H9 (cell line): Measurements from ENCODE around the gene HTR7. TPM values are rescaled to one million over a fixed set of nuclear protein-coding genes. Genes with fewer than 3 reads are reported as not detected.
A peak's percentile ranks its signal among the peaks of the same experiment; 100 is the strongest.

Experiments used
- DNase-seq: peaks from one replicate; pipeline ENCODE4 v3.0.0-alpha.2; 2017
- H2AFZ ChIP-seq: one replicate; pipeline ENCODE4 v1.6.1; 2013; ENCODE audit warnings: mild to moderate bottlenecking, low read length, control low read depth, moderate library complexity
- H2AK5ac ChIP-seq: 2 replicates; pipeline ENCODE4 v1.6.1; 2013; ENCODE audit warnings: low read length, control low read depth, mixed read lengths; ENCODE audit not compliant: insufficient read length
- H2BK120ac ChIP-seq: one replicate; pipeline ENCODE4 v1.6.1; 2013; ENCODE audit warnings: low read depth, mild to moderate bottlenecking, low read length, control low read depth, inconsistent platforms; ENCODE audit not compliant: poor library complexity, severe bottlenecking
- H2BK12ac ChIP-seq: 2 replicates; pipeline ENCODE4 v1.6.1; 2013; ENCODE audit warnings: low read length, control low read depth, mixed read lengths, low read depth; ENCODE audit not compliant: insufficient read length
- H2BK15ac ChIP-seq: 2 replicates; pipeline ENCODE4 v1.6.1; 2013; ENCODE audit warnings: low read depth, low read length, control low read depth
- H2BK20ac ChIP-seq: one replicate; pipeline ENCODE4 v1.6.1; 2013; ENCODE audit warnings: low read depth, mild to moderate bottlenecking, low read length, control low read depth, inconsistent platforms; ENCODE audit not compliant: poor library complexity, severe bottlenecking
- H2BK5ac ChIP-seq: 2 replicates; pipeline ENCODE4 v1.6.1; 2013; ENCODE audit warnings: low read length, control low read depth, mixed read lengths; ENCODE audit not compliant: insufficient read length
- H3K14ac ChIP-seq: 2 replicates; pipeline ENCODE4 v1.6.1; 2013; ENCODE audit warnings: low read length, control low read depth; ENCODE audit not compliant: insufficient read depth
- H3K18ac ChIP-seq: 2 replicates; pipeline ENCODE4 v1.6.1; 2013; ENCODE audit warnings: low read depth, mild to moderate bottlenecking, mixed read lengths, low read length, control low read depth; ENCODE audit not compliant: insufficient read length
- H3K23ac ChIP-seq: 2 replicates; pipeline ENCODE4 v1.6.1; 2013; ENCODE audit warnings: low read length, control low read depth, mixed read lengths, low read depth; ENCODE audit not compliant: insufficient read length
- H3K23me2 ChIP-seq: 2 replicates; pipeline ENCODE4 v1.6.1; 2013; ENCODE audit warnings: low read depth, mild to moderate bottlenecking, mixed read lengths, low read length, control low read depth; ENCODE audit not compliant: insufficient read length, poor library complexity, severe bottlenecking
- H3K27ac ChIP-seq: 2 replicates; pipeline ENCODE4 v1.5.1; 2013; ENCODE audit warnings: low read length, control low read depth, mixed read lengths, low read depth; ENCODE audit not compliant: insufficient read length
- H3K27me3 ChIP-seq: 2 replicates; pipeline ENCODE4 v1.6.1; 2013; ENCODE audit warnings: low read length, control low read depth, inconsistent platforms; ENCODE audit not compliant: insufficient read depth
- H3K4ac ChIP-seq: 2 replicates; pipeline ENCODE4 v1.6.1; 2013; ENCODE audit warnings: low read depth, mild to moderate bottlenecking, control low read depth, inconsistent platforms, low read length, moderate library complexity
- H3K4me1 ChIP-seq: 2 replicates; pipeline ENCODE4 v1.6.1; 2013; ENCODE audit warnings: low read length, control low read depth, inconsistent platforms; ENCODE audit not compliant: insufficient read depth
- H3K4me2 ChIP-seq: 2 replicates; pipeline ENCODE4 v1.6.1; 2013; ENCODE audit warnings: low read length, control low read depth, mixed read lengths; ENCODE audit not compliant: insufficient read length, insufficient read depth
- H3K56ac ChIP-seq: 2 replicates; pipeline ENCODE4 v1.6.1; 2013; ENCODE audit warnings: low read depth, mild to moderate bottlenecking, mixed read lengths, low read length, control low read depth; ENCODE audit not compliant: insufficient read length
- H3K79me1 ChIP-seq: 2 replicates; pipeline ENCODE4 v1.6.1; 2013; ENCODE audit warnings: low read depth, mild to moderate bottlenecking, moderate library complexity, low read length, control low read depth, inconsistent platforms; ENCODE audit not compliant: insufficient read depth, poor library complexity, severe bottlenecking
- H3K79me2 ChIP-seq: 2 replicates; pipeline ENCODE4 v1.6.1; 2013; ENCODE audit warnings: low read length, control low read depth, inconsistent platforms; ENCODE audit not compliant: insufficient read depth
- H3K9ac ChIP-seq: 2 replicates; pipeline ENCODE4 v1.6.1; 2013; ENCODE audit warnings: low read length, control low read depth, mixed read lengths; ENCODE audit not compliant: insufficient read length; ENCODE audit errors: extremely low read depth
- H3K9me3 ChIP-seq: one replicate; pipeline ENCODE4 v1.6.1; 2013; ENCODE audit warnings: low read depth, low read length, inconsistent platforms; ENCODE audit not compliant: control insufficient read depth
- H3T11ph ChIP-seq: one replicate; pipeline ENCODE4 v1.6.1; 2013; ENCODE audit warnings: mild to moderate bottlenecking, low read length, control low read depth, inconsistent platforms
- H4K20me1 ChIP-seq: one replicate; pipeline ENCODE4 v1.6.1; 2013; ENCODE audit not compliant: control insufficient read depth, insufficient read length, insufficient read depth
- H4K5ac ChIP-seq: 2 replicates; pipeline ENCODE4 v1.6.1; 2013; ENCODE audit warnings: low read depth, mild to moderate bottlenecking, mixed read lengths, low read length, control low read depth; ENCODE audit not compliant: insufficient read length
- H4K8ac ChIP-seq: replicated peaks from 2 replicates; pipeline ENCODE4 v1.6.1; 2013; ENCODE audit warnings: low read length, control low read depth, mixed read lengths, low read depth; ENCODE audit not compliant: insufficient read length
- H4K91ac ChIP-seq: 2 replicates; pipeline ENCODE4 v1.6.1; 2013; ENCODE audit warnings: low read depth, mild to moderate bottlenecking, moderate library complexity, mixed read lengths, low read length, control low read depth; ENCODE audit not compliant: insufficient read length
- H3K27ac Mint-ChIP-seq, 3 experiments: 2 replicates in 2 of 3; 3 replicates in 1 of 3; pipeline ENCODE4 v1.8.0; 2020 to 2021; ENCODE audit warnings: mixed read lengths in 3 of 3, mild to moderate bottlenecking in 1 of 3, moderate library complexity in 1 of 3
- H3K27me3 Mint-ChIP-seq: 2 replicates; pipeline ENCODE4 v1.8.0; 2021; ENCODE audit warnings: low read depth, mild to moderate bottlenecking, moderate library complexity, mixed read lengths
- H3K36me3 Mint-ChIP-seq, 3 experiments: 2 replicates in 2 of 3; 3 replicates in 1 of 3; pipeline ENCODE4 v1.8.0; 2020 to 2021; ENCODE audit warnings: low read depth in 3 of 3, mixed read lengths in 3 of 3; ENCODE audit not compliant: insufficient read depth in 1 of 3
- H3K4me1 Mint-ChIP-seq, 2 experiments: 2 replicates each; pipeline ENCODE4 v1.8.0; 2020; ENCODE audit warnings: mixed read lengths in 2 of 2
- H3K4me3 Mint-ChIP-seq, 2 experiments: 2 replicates in 1 of 2; 3 replicates in 1 of 2; pipeline ENCODE4 v1.8.0; 2020 to 2021; ENCODE audit warnings: mild to moderate bottlenecking in 2 of 2, mixed read lengths in 2 of 2, moderate library complexity in 1 of 2
- H3K9me3 Mint-ChIP-seq, 2 experiments: 2 replicates in 1 of 2; 3 replicates in 1 of 2; pipeline ENCODE4 v1.8.0; 2020; ENCODE audit warnings: mild to moderate bottlenecking in 2 of 2, mixed read lengths in 2 of 2, moderate library complexity in 1 of 2
- CTCF ChIP-seq: fragments of 200-600 bp; sonication (generic); conservative IDR thresholded peaks from 3 replicates; pipeline ENCODE4 v1.8.0; 2021; ENCODE audit warnings: antibody characterized with exemption, mild to moderate bottlenecking
- WGBS: extraction: QIAGEN DNeasy Blood & Tissue Kit; methylation state at CpG from one replicate; pipeline ENCODE4 v1.1.7; 2013; ENCODE audit warnings: missing lambda C conversion rate, low lambda C conversion rate, mixed read lengths; ENCODE audit not compliant: insufficient read length; ENCODE audit errors: extremely low coverage; 5-methylcytosine and 5-hydroxymethylcytosine counted together
- total RNA-seq: library from RNA; stranded (reverse); gene quantifications from 2 replicates; pipeline ENCODE4 v1.2.1, GENCODE V29; 2021

HTR7 gene
- total RNA-seq, 1 experiment from 2014 or later, result 21.3 TPM

GRCh38 chr10:90695915-90696676 is 161.7 kb downstream of the HTR7 start:
- no peak overlapping the region for H3K27ac ChIP-seq
- no peak overlapping the region for H3K9ac ChIP-seq
- no peaks in the 10 kb centered on the region for H3K79me2 ChIP-seq
- H3K18ac ChIP-seq, result no peak overlapping the region
- H2BK15ac ChIP-seq, result no peak overlapping the region
- H2BK120ac ChIP-seq, result peak overlapping the region; percentile 36
- Mint-ChIP-seq H3K4me1 (no peaks in the 10 kb centered on the region; a peak in 1 of 4 replicates), H3K4me3 (no peak overlapping the region), H3K36me3 (peaks cover 0 to 15% (median 0%) of the 10 kb centered on the region in 3 experiments; a peak in 3 of 7 replicates), H3K9me3 (peaks cover 8 to 21% of the 10 kb centered on the region in 2 experiments; a peak in 3 of 5 replicates), H3K27me3 (no peaks in the 10 kb centered on the region), H3K27ac (no peak overlapping the region)
- H3K27me3 ChIP-seq, result no peaks in the 10 kb centered on the region
- H3K23ac ChIP-seq, result no peak overlapping the region
- whole genome bisulfite sequencing, result no CpG with 5 or more reads among the region's 6 CpGs
- no peaks in the 10 kb centered on the region for H4K20me1 ChIP-seq
- H2BK12ac ChIP-seq, result no peak overlapping the region
- no peak overlapping the region for H3K14ac ChIP-seq
- TF ChIP-seq CTCF, result no peak
- H3K79me1 ChIP-seq, result no peaks in the 10 kb centered on the region
- no peaks in the 10 kb centered on the region for H3K9me3 ChIP-seq
- no peak overlapping the region for H4K91ac ChIP-seq
- no peak overlapping the region for H2BK5ac ChIP-seq
- no peak overlapping the region for H2BK20ac ChIP-seq
- DNase-seq, result no peak
- H3K23me2 ChIP-seq, result no peaks in the 10 kb centered on the region
- H2AFZ ChIP-seq, result no peak overlapping the region
- H3K56ac ChIP-seq, result no peak overlapping the region
- H3K4me2 ChIP-seq, result no peak overlapping the region
- no peak overlapping the region for H4K8ac ChIP-seq
- no peak overlapping the region for H2AK5ac ChIP-seq
- H3K4me1 ChIP-seq, result no peaks in the 10 kb centered on the region
- H3T11ph ChIP-seq, result no peak overlapping the region
- H4K5ac ChIP-seq, result no peak overlapping the region
- no peak overlapping the region for H3K4ac ChIP-seq

Other genes starting within 250 kb of the HTR7 start
- 70.0 and 77.7 TPM in 2 replicates for gene RPP30, start 13.9 kb upstream of the HTR7 start, total RNA-seq
- gene ANKRD1, start 63.0 kb upstream of the HTR7 start, total RNA-seq, result 0.11 and 0.13 TPM in 2 replicates